Measurements from ENCODE around the gene COL3A1.

Gene COL3A1

GRCh38 chr2:188971432-188971861, 2.7 kb upstream of the COL3A1 start:
- Histone ChIP-seq H3K4me3 (no peak overlapping the region), H3K4me1 (no peaks in the 10 kb centered on the region), H3K9ac (no peak overlapping the region), H3K27ac (no peak overlapping the region), H4K20me1 (no peaks in the 10 kb centered on the region), H3K36me3 (no peaks in the 10 kb centered on the region), H3K4me2 (no peak overlapping the region), H3K27me3 (no peaks in the 10 kb centered on the region), H3K9me3 (no peaks in the 10 kb centered on the region)
- TF ChIP-seq Cebpa-rat (IDR thresholded peaks at IDR 0.05) = no peak

GRCh38 chr2:188973641-188974040, 532 bp upstream of the COL3A1 start:
- H4K20me1 ChIP-seq = no peaks in the 10 kb centered on the region
- no peaks in the 10 kb centered on the region for H3K36me3 ChIP-seq
- H3K27me3 ChIP-seq = no peaks in the 10 kb centered on the region
- H3K4me2 ChIP-seq = no peak overlapping the region
- no peak overlapping the region for H3K27ac ChIP-seq
- no peaks in the 10 kb centered on the region for H3K9me3 ChIP-seq
- H3K4me3 ChIP-seq = no peak overlapping the region
- no peaks in the 10 kb centered on the region for H3K4me1 ChIP-seq
- no peak for TF ChIP-seq Cebpa-rat (IDR thresholded peaks at IDR 0.05)
- H3K9ac ChIP-seq = no peak overlapping the region

GRCh38 chr2:188975497-188976102, 1.4 kb downstream of the COL3A1 start:
- H3K9ac ChIP-seq = no peak overlapping the region

GRCh38 chr2:188976545-188977268, 2.5 kb downstream of the COL3A1 start:
- no peak overlapping the region for H3K4me3 ChIP-seq
- H3K4me2 ChIP-seq = no peak overlapping the region
- no peak for TF ChIP-seq Cebpa-rat (IDR thresholded peaks at IDR 0.05)
- no peak overlapping the region for H3K9ac ChIP-seq
- H3K27ac ChIP-seq = no peak overlapping the region
- H3K36me3 ChIP-seq = no peaks in the 10 kb centered on the region
- no peaks in the 10 kb centered on the region for H3K4me1 ChIP-seq
- no peaks in the 10 kb centered on the region for H3K27me3 ChIP-seq
- H4K20me1 ChIP-seq = no peaks in the 10 kb centered on the region
- no peaks in the 10 kb centered on the region for H3K9me3 ChIP-seq

More at GRCh38 chr2:188975497-188976102, 1.4 kb downstream of the COL3A1 start:
- Histone ChIP-seq H3K27ac (no peak overlapping the region), H3K27me3 (no peaks in the 10 kb centered on the region), H3K36me3 (no peaks in the 10 kb centered on the region), H3K4me3 (no peak overlapping the region), H3K9me3 (no peaks in the 10 kb centered on the region), H3K4me2 (no peak overlapping the region), H4K20me1 (no peaks in the 10 kb centered on the region), H3K4me1 (no peaks in the 10 kb centered on the region)
- no peak for TF ChIP-seq Cebpa-rat (IDR thresholded peaks at IDR 0.05)

- H3K4me3 ChIP-seq = no peak overlapping the region
- H3K4me2 ChIP-seq = no peak overlapping the region
- no peaks in the 10 kb centered on the region for H4K20me1 ChIP-seq
- H3K9me3 ChIP-seq = no peaks in the 10 kb centered on the region
- H3K27me3 ChIP-seq = no peaks in the 10 kb centered on the region
- TF ChIP-seq Cebpa-rat (IDR thresholded peaks at IDR 0.05) = no peak
- no peak overlapping the region for H3K9ac ChIP-seq
- H3K4me1 ChIP-seq = no peaks in the 10 kb centered on the region
- H3K27ac ChIP-seq = no peak overlapping the region
- no peaks in the 10 kb centered on the region for H3K36me3 ChIP-seq
Observed at GRCh38 chr2:188977317-188977716, 3.1 kb downstream of the COL3A1 start.

- H3K4me3 ChIP-seq = no peak overlapping the region
- H3K4me2 ChIP-seq = no peak overlapping the region
- H3K9ac ChIP-seq = no peak overlapping the region
Observed at GRCh38 chr2:188978291-188979081, 4.3 kb downstream of the COL3A1 start.

GRCh38 chr2:188979187-188980114, 5.3 kb downstream of the COL3A1 start:
- Histone ChIP-seq H3K4me1 (no peaks in the 10 kb centered on the region), H3K4me2 (no peak overlapping the region), H4K20me1 (no peaks in the 10 kb centered on the region), H3K27me3 (no peaks in the 10 kb centered on the region), H3K4me3 (no peak overlapping the region), H3K36me3 (no peaks in the 10 kb centered on the region), H3K9me3 (no peaks in the 10 kb centered on the region), H3K9ac (no peak overlapping the region), H3K27ac (no peak overlapping the region)
- no peak for TF ChIP-seq Cebpa-rat (IDR thresholded peaks at IDR 0.05)

More at GRCh38 chr2:188978291-188979081, 4.3 kb downstream of the COL3A1 start:
- no peak for TF ChIP-seq Cebpa-rat (IDR thresholded peaks at IDR 0.05)
- no peak overlapping the region for H3K27ac ChIP-seq
- no peaks in the 10 kb centered on the region for H3K9me3 ChIP-seq
- no peaks in the 10 kb centered on the region for H3K27me3 ChIP-seq
- H3K36me3 ChIP-seq = no peaks in the 10 kb centered on the region
- H4K20me1 ChIP-seq = no peaks in the 10 kb centered on the region
- H3K4me1 ChIP-seq = no peaks in the 10 kb centered on the region

- no peak for TF ChIP-seq Cebpa-rat (IDR thresholded peaks at IDR 0.05)
- no peak overlapping the region for H3K27ac ChIP-seq
- no peak overlapping the region for H3K9ac ChIP-seq
- H3K27me3 ChIP-seq = no peaks in the 10 kb centered on the region
- H3K36me3 ChIP-seq = no peaks in the 10 kb centered on the region
- no peaks in the 10 kb centered on the region for H3K4me1 ChIP-seq
- no peak overlapping the region for H3K4me2 ChIP-seq
- no peaks in the 10 kb centered on the region for H3K9me3 ChIP-seq
- H4K20me1 ChIP-seq = no peaks in the 10 kb centered on the region
- no peak overlapping the region for H3K4me3 ChIP-seq
Observed at GRCh38 chr2:188983427-188984064, 9.4 kb downstream of the COL3A1 start.

- TF ChIP-seq Cebpa-rat (IDR thresholded peaks at IDR 0.05) = no peak
- no peaks in the 10 kb centered on the region for H3K27me3 ChIP-seq
- no peak overlapping the region for H3K9ac ChIP-seq
- no peaks in the 10 kb centered on the region for H3K36me3 ChIP-seq
- no peaks in the 10 kb centered on the region for H4K20me1 ChIP-seq
- no peak overlapping the region for H3K4me3 ChIP-seq
- no peaks in the 10 kb centered on the region for H3K4me1 ChIP-seq
- no peak overlapping the region for H3K4me2 ChIP-seq
- H3K27ac ChIP-seq = no peak overlapping the region
- no peaks in the 10 kb centered on the region for H3K9me3 ChIP-seq
Observed at GRCh38 chr2:188984065-188984491, 9.9 kb downstream of the COL3A1 start.

Data from BLaER1 (cell line).